Measurements from ENCODE around the gene CAMSAP1.

Gene CAMSAP1

GRCh38 chr9:135797507-135798262, 109.7 kb downstream of the CAMSAP1 start (continued):
- no peak for TF ChIP-seq ZSCAN30 (tag by site-specific recombination; IDR thresholded peaks at IDR 0.05)
- TF ChIP-seq ZNF571 (tag by site-specific recombination; IDR thresholded peaks at IDR 0.05): no peak
- no peak for TF ChIP-seq ZBTB44 (tag by site-specific recombination; IDR thresholded peaks at IDR 0.05)
- TF ChIP-seq WT1 (tag by site-specific recombination; IDR thresholded peaks at IDR 0.05): no peak
- no peak for TF ChIP-seq ZNF146 (tag by site-specific recombination; IDR thresholded peaks at IDR 0.05)
- TF ChIP-seq ZNF202 (tag by site-specific recombination; IDR thresholded peaks at IDR 0.05; ENCODE audit: borderline replicate concordance): no peak
- TF ChIP-seq ZNF2 (tag by site-specific recombination; IDR thresholded peaks at IDR 0.05): peak; percentile 84
- TF ChIP-seq IKZF3 (tag by site-specific recombination; IDR thresholded peaks at IDR 0.05): peak; percentile 63; the same call in 1 of the 2 replicates
- no peak for TF ChIP-seq ZNF530 (tag by site-specific recombination; IDR thresholded peaks at IDR 0.05; ENCODE audit: low read depth)
- no peak for TF ChIP-seq ZNF311 (tag by site-specific recombination; IDR thresholded peaks at IDR 0.05; ENCODE audit: borderline replicate concordance)
- TF ChIP-seq YY2 (tag by site-specific recombination; IDR thresholded peaks at IDR 0.05): no peak
- no peak for TF ChIP-seq BCL11B (tag by site-specific recombination; IDR thresholded peaks at IDR 0.05; ENCODE audit: low read depth)
- no peak for TF ChIP-seq ZNF518A (tag by site-specific recombination; conservative IDR thresholded peaks at IDR 0.05; ENCODE audit: low read depth)
- peak; percentile 63; the same call in 1 of the 2 replicates for TF ChIP-seq ZBTB10 (tag by site-specific recombination; IDR thresholded peaks at IDR 0.05)
- TF ChIP-seq BCL11A (tag by site-specific recombination; IDR thresholded peaks at IDR 0.05; ENCODE audit: low read depth): no peak
- no peak for TF ChIP-seq TCF7L2 (IDR thresholded peaks at IDR 0.05; ENCODE audit: borderline replicate concordance, low read depth, low read length)
- TF ChIP-seq ZSCAN23 (tag by site-specific recombination; IDR thresholded peaks at IDR 0.05): no peak
- no peak for TF ChIP-seq ZBTB11 (tag by site-specific recombination; conservative IDR thresholded peaks at IDR 0.05; ENCODE audit: low read depth)
- TF ChIP-seq ZXDB (tag by site-specific recombination; IDR thresholded peaks at IDR 0.05): no peak
- TF ChIP-seq KLF9 (tag by site-specific recombination; IDR thresholded peaks at IDR 0.05; ENCODE audit: low read depth): no peak
- TF ChIP-seq EGR2 (tag by site-specific recombination; IDR thresholded peaks at IDR 0.05; ENCODE audit: low read depth): peak; percentile 80
- TF ChIP-seq ZNF138 (tag by site-specific recombination; IDR thresholded peaks at IDR 0.05; ENCODE audit: borderline replicate concordance): no peak
- no peak for TF ChIP-seq ZIC2 (tag by site-specific recombination; IDR thresholded peaks at IDR 0.05)
- no peak for TF ChIP-seq ZNF549 (tag by site-specific recombination; IDR thresholded peaks at IDR 0.05)
- TF ChIP-seq ZNF521 (tag by site-specific recombination; IDR thresholded peaks at IDR 0.05): no peak
- no peak for TF ChIP-seq ZNF248 (tag by site-specific recombination; IDR thresholded peaks at IDR 0.05)
